ENCODE results near the gene FAM174C. TPM values are rescaled to one million over a fixed set of nuclear protein-coding genes. Genes with fewer than 3 reads are reported as not detected.

Gene FAM174C
- total RNA-seq (2013) = 23.4 TPM
- 10 to 100 TPM; 32.8 to 56.2 (median 40.0) TPM for polyA plus RNA-seq
- 21.9 and 47.1 TPM in 2 replicates for polyA minus RNA-seq
- total RNA-seq = 1.8 to 11.2 (median 7.1) reads per million in 11 experiments

- H3K4me2 ChIP-seq (replicated peaks; ENCODE audit: extremely low read depth, low read length, poor library complexity, severe bottlenecking) = peak within 1 kb of the TSS; percentile 92
- peak within 1 kb of the TSS; percentile 59 to 81 (median 71) for H3K4me3 ChIP-seq (replicated peaks in 1 of 3; ENCODE audit: low read depth in 2 of 3, low read length in 3 of 3)
- H3K4me1 ChIP-seq (ENCODE audit: control insufficient read depth in 1 of 2, insufficient read depth in 2 of 2, low read length in 2 of 2) = peaks cover 57 to 66% of the 10 kb centered on the region in 2 donors
- H4K20me1 ChIP-seq (ENCODE audit: insufficient read depth, low read length) = peaks cover 69% of the 10 kb centered on the region
- peaks cover 58% of the 10 kb centered on the region for H3K79me2 ChIP-seq (ENCODE audit: insufficient read depth, low read length)
- under 1% methylated on average over 86 of the region's 98 CpGs for WGBS (ENCODE audit: insufficient coverage)
- H3K9me3 ChIP-seq (replicated peaks in 1 of 2; ENCODE audit: control insufficient read depth in 1 of 2, insufficient read depth in 1 of 2, low read length in 2 of 2) = no peaks in the 10 kb centered on the region
- Mint-ChIP-seq H3K36me3 (peaks cover 51 to 76% of the 10 kb centered on the region in 2 donors), H3K4me1 (peaks cover 55% of the 10 kb centered on the region), H3K4me3 (peak within 1 kb of the TSS; percentile 70 to 71), H3K27me3 (ENCODE audit: low read depth in 3 of 3) (no peaks in the 10 kb centered on the region), H3K9me3 (peaks cover 0 to 2% (median 0%) of the 10 kb centered on the region in 7 donors), H3K27ac (peak within 1 kb of the TSS; percentile 81 to 93 (median 90))
- peak; percentile 95 to 98 (median 97) for DNase-seq
- intact Hi-C loops (cut with micrococcal nuclease) = loop anchor here (5.0 kb wide), 2 partner anchors 82 to 107 kb away; partner anchors contain the start of gene NDUFS7 (in 2 of the 2)
- no peak for TF ChIP-seq CTCF (IDR thresholded peaks at IDR 0.05)
- H2AFZ ChIP-seq (ENCODE audit: insufficient read depth, low read depth, low read length, poor library complexity, severe bottlenecking) = peak within 1 kb of the TSS; percentile 77
- H3K27me3 ChIP-seq (ENCODE audit: control insufficient read depth in 2 of 2, insufficient read depth in 2 of 2, low read length in 2 of 2) = no peaks in the 10 kb centered on the region
- peak within 1 kb of the TSS; percentile 90 for H3K9ac ChIP-seq (ENCODE audit: insufficient read depth, low read length, poor library complexity, severe bottlenecking)
- peaks cover 55% of the 10 kb centered on the region in 2 donors for H3K36me3 ChIP-seq (replicated peaks in 1 of 2; ENCODE audit: control insufficient read depth in 1 of 2, insufficient read depth in 2 of 2, low read length in 2 of 2)
- H3K27ac ChIP-seq (ENCODE audit: low read depth in 1 of 2, low read length in 2 of 2) = peak within 1 kb of the TSS; percentile 85 to 89
These were observed at the start of gene FAM174C for GRCh38 chr19:1275260-1275975. TSS of gene FAM174C (plus strand) at chr19:1275530. CDS start at chr19:1275550, 20 bp downstream.

GRCh38 chr19:1226227-1226518 is 49.2 kb upstream of the FAM174C start:
- Mint-ChIP-seq H3K4me1 (no peaks in the 10 kb centered on the region), H3K4me3 (no peak overlapping the region), H3K27me3 (ENCODE audit: low read depth in 3 of 3) (peaks cover 0 to 2% (median 0%) of the 10 kb centered on the region in 3 donors), H3K27ac (no peak overlapping the region), H3K9me3 (peaks cover 0 to 10% (median 3%) of the 10 kb centered on the region in 7 donors), H3K36me3 (peaks cover 12 to 28% of the 10 kb centered on the region in 2 donors)
- peaks cover 54% of the 10 kb centered on the region for H4K20me1 ChIP-seq (ENCODE audit: insufficient read depth, low read length)
- no peak overlapping the region for H3K27ac ChIP-seq (ENCODE audit: low read depth in 1 of 2, low read length in 2 of 2)
- H3K9ac ChIP-seq (ENCODE audit: insufficient read depth, low read length, poor library complexity, severe bottlenecking) = no peak overlapping the region
- TF ChIP-seq CTCF (IDR thresholded peaks at IDR 0.05) = no peak
- peaks cover 39 to 65% of the 10 kb centered on the region in 2 donors for H3K36me3 ChIP-seq (replicated peaks in 1 of 2; ENCODE audit: control insufficient read depth in 1 of 2, insufficient read depth in 2 of 2, low read length in 2 of 2)
- no peaks in the 10 kb centered on the region for H3K27me3 ChIP-seq (ENCODE audit: control insufficient read depth in 2 of 2, insufficient read depth in 2 of 2, low read length in 2 of 2)
- no peak overlapping the region for H2AFZ ChIP-seq (ENCODE audit: insufficient read depth, low read depth, low read length, poor library complexity, severe bottlenecking)
- H3K79me2 ChIP-seq (ENCODE audit: insufficient read depth, low read length) = no peaks in the 10 kb centered on the region
- intact Hi-C loops (cut with micrococcal nuclease) = no loop called here
- no peak overlapping the region for H3K4me3 ChIP-seq (replicated peaks in 1 of 3; ENCODE audit: low read depth in 2 of 3, low read length in 3 of 3)
- 97% methylated on average over 11 of the region's 11 CpGs for WGBS (ENCODE audit: insufficient coverage)
- no peak for DNase-seq
- no peaks in the 10 kb centered on the region for H3K4me1 ChIP-seq (ENCODE audit: control insufficient read depth in 1 of 2, insufficient read depth in 2 of 2, low read length in 2 of 2)
- no peaks in the 10 kb centered on the region for H3K9me3 ChIP-seq (replicated peaks in 1 of 2; ENCODE audit: control insufficient read depth in 1 of 2, insufficient read depth in 1 of 2, low read length in 2 of 2)
- H3K4me2 ChIP-seq (replicated peaks; ENCODE audit: extremely low read depth, low read length, poor library complexity, severe bottlenecking) = no peak overlapping the region

Data from CD14-positive monocyte (primary cell).